H9 (cell line): ENCODE measurements around the gene ANKRD29. TPM values are rescaled to one million over a fixed set of nuclear protein-coding genes. Genes with fewer than 3 reads are reported as not detected.

Experiments used
- DNase-seq: peaks from one replicate; pipeline ENCODE4 v3.0.0-alpha.2; 2017
- H2AFZ ChIP-seq: one replicate; pipeline ENCODE4 v1.6.1; 2013; ENCODE audit warnings: mild to moderate bottlenecking, low read length, control low read depth, moderate library complexity
- H2AK5ac ChIP-seq: 2 replicates; pipeline ENCODE4 v1.6.1; 2013; ENCODE audit warnings: low read length, control low read depth, mixed read lengths; ENCODE audit not compliant: insufficient read length
- H2BK120ac ChIP-seq: one replicate; pipeline ENCODE4 v1.6.1; 2013; ENCODE audit warnings: low read depth, mild to moderate bottlenecking, low read length, control low read depth, inconsistent platforms; ENCODE audit not compliant: poor library complexity, severe bottlenecking
- H2BK12ac ChIP-seq: 2 replicates; pipeline ENCODE4 v1.6.1; 2013; ENCODE audit warnings: low read length, control low read depth, mixed read lengths, low read depth; ENCODE audit not compliant: insufficient read length
- H2BK15ac ChIP-seq: 2 replicates; pipeline ENCODE4 v1.6.1; 2013; ENCODE audit warnings: low read depth, low read length, control low read depth
- H2BK20ac ChIP-seq: one replicate; pipeline ENCODE4 v1.6.1; 2013; ENCODE audit warnings: low read depth, mild to moderate bottlenecking, low read length, control low read depth, inconsistent platforms; ENCODE audit not compliant: poor library complexity, severe bottlenecking
- H2BK5ac ChIP-seq: 2 replicates; pipeline ENCODE4 v1.6.1; 2013; ENCODE audit warnings: low read length, control low read depth, mixed read lengths; ENCODE audit not compliant: insufficient read length
- H3K14ac ChIP-seq: 2 replicates; pipeline ENCODE4 v1.6.1; 2013; ENCODE audit warnings: low read length, control low read depth; ENCODE audit not compliant: insufficient read depth
- H3K18ac ChIP-seq: 2 replicates; pipeline ENCODE4 v1.6.1; 2013; ENCODE audit warnings: low read depth, mild to moderate bottlenecking, mixed read lengths, low read length, control low read depth; ENCODE audit not compliant: insufficient read length
- H3K23ac ChIP-seq: 2 replicates; pipeline ENCODE4 v1.6.1; 2013; ENCODE audit warnings: low read length, control low read depth, mixed read lengths, low read depth; ENCODE audit not compliant: insufficient read length
- H3K23me2 ChIP-seq: 2 replicates; pipeline ENCODE4 v1.6.1; 2013; ENCODE audit warnings: low read depth, mild to moderate bottlenecking, mixed read lengths, low read length, control low read depth; ENCODE audit not compliant: insufficient read length, poor library complexity, severe bottlenecking
- H3K27ac ChIP-seq: 2 replicates; pipeline ENCODE4 v1.5.1; 2013; ENCODE audit warnings: low read length, control low read depth, mixed read lengths, low read depth; ENCODE audit not compliant: insufficient read length
- H3K27me3 ChIP-seq: 2 replicates; pipeline ENCODE4 v1.6.1; 2013; ENCODE audit warnings: low read length, control low read depth, inconsistent platforms; ENCODE audit not compliant: insufficient read depth
- H3K4ac ChIP-seq: 2 replicates; pipeline ENCODE4 v1.6.1; 2013; ENCODE audit warnings: low read depth, mild to moderate bottlenecking, control low read depth, inconsistent platforms, low read length, moderate library complexity
- H3K4me1 ChIP-seq: 2 replicates; pipeline ENCODE4 v1.6.1; 2013; ENCODE audit warnings: low read length, control low read depth, inconsistent platforms; ENCODE audit not compliant: insufficient read depth
- H3K4me2 ChIP-seq: 2 replicates; pipeline ENCODE4 v1.6.1; 2013; ENCODE audit warnings: low read length, control low read depth, mixed read lengths; ENCODE audit not compliant: insufficient read length, insufficient read depth
- H3K56ac ChIP-seq: 2 replicates; pipeline ENCODE4 v1.6.1; 2013; ENCODE audit warnings: low read depth, mild to moderate bottlenecking, mixed read lengths, low read length, control low read depth; ENCODE audit not compliant: insufficient read length
- H3K79me1 ChIP-seq: 2 replicates; pipeline ENCODE4 v1.6.1; 2013; ENCODE audit warnings: low read depth, mild to moderate bottlenecking, moderate library complexity, low read length, control low read depth, inconsistent platforms; ENCODE audit not compliant: insufficient read depth, poor library complexity, severe bottlenecking
- H3K79me2 ChIP-seq: 2 replicates; pipeline ENCODE4 v1.6.1; 2013; ENCODE audit warnings: low read length, control low read depth, inconsistent platforms; ENCODE audit not compliant: insufficient read depth
- H3K9ac ChIP-seq: 2 replicates; pipeline ENCODE4 v1.6.1; 2013; ENCODE audit warnings: low read length, control low read depth, mixed read lengths; ENCODE audit not compliant: insufficient read length; ENCODE audit errors: extremely low read depth
- H3K9me3 ChIP-seq: one replicate; pipeline ENCODE4 v1.6.1; 2013; ENCODE audit warnings: low read depth, low read length, inconsistent platforms; ENCODE audit not compliant: control insufficient read depth
- H3T11ph ChIP-seq: one replicate; pipeline ENCODE4 v1.6.1; 2013; ENCODE audit warnings: mild to moderate bottlenecking, low read length, control low read depth, inconsistent platforms
- H4K20me1 ChIP-seq: one replicate; pipeline ENCODE4 v1.6.1; 2013; ENCODE audit not compliant: control insufficient read depth, insufficient read length, insufficient read depth
- H4K5ac ChIP-seq: 2 replicates; pipeline ENCODE4 v1.6.1; 2013; ENCODE audit warnings: low read depth, mild to moderate bottlenecking, mixed read lengths, low read length, control low read depth; ENCODE audit not compliant: insufficient read length
- H4K8ac ChIP-seq: replicated peaks from 2 replicates; pipeline ENCODE4 v1.6.1; 2013; ENCODE audit warnings: low read length, control low read depth, mixed read lengths, low read depth; ENCODE audit not compliant: insufficient read length
- H4K91ac ChIP-seq: 2 replicates; pipeline ENCODE4 v1.6.1; 2013; ENCODE audit warnings: low read depth, mild to moderate bottlenecking, moderate library complexity, mixed read lengths, low read length, control low read depth; ENCODE audit not compliant: insufficient read length
- H3K27ac Mint-ChIP-seq, 3 experiments: 2 replicates in 2 of 3; 3 replicates in 1 of 3; pipeline ENCODE4 v1.8.0; 2020 to 2021; ENCODE audit warnings: mixed read lengths in 3 of 3, mild to moderate bottlenecking in 1 of 3, moderate library complexity in 1 of 3
- H3K27me3 Mint-ChIP-seq: 2 replicates; pipeline ENCODE4 v1.8.0; 2021; ENCODE audit warnings: low read depth, mild to moderate bottlenecking, moderate library complexity, mixed read lengths
- H3K36me3 Mint-ChIP-seq, 3 experiments: 2 replicates in 2 of 3; 3 replicates in 1 of 3; pipeline ENCODE4 v1.8.0; 2020 to 2021; ENCODE audit warnings: low read depth in 3 of 3, mixed read lengths in 3 of 3; ENCODE audit not compliant: insufficient read depth in 1 of 3
- H3K4me1 Mint-ChIP-seq, 2 experiments: 2 replicates each; pipeline ENCODE4 v1.8.0; 2020; ENCODE audit warnings: mixed read lengths in 2 of 2
- H3K4me3 Mint-ChIP-seq, 2 experiments: 2 replicates in 1 of 2; 3 replicates in 1 of 2; pipeline ENCODE4 v1.8.0; 2020 to 2021; ENCODE audit warnings: mild to moderate bottlenecking in 2 of 2, mixed read lengths in 2 of 2, moderate library complexity in 1 of 2
- H3K9me3 Mint-ChIP-seq, 2 experiments: 2 replicates in 1 of 2; 3 replicates in 1 of 2; pipeline ENCODE4 v1.8.0; 2020; ENCODE audit warnings: mild to moderate bottlenecking in 2 of 2, mixed read lengths in 2 of 2, moderate library complexity in 1 of 2
- whole genome bisulfite sequencing: extraction: QIAGEN DNeasy Blood & Tissue Kit; methylation state at CpG from one replicate; pipeline ENCODE4 v1.1.7; 2013; ENCODE audit warnings: missing lambda C conversion rate, low lambda C conversion rate, mixed read lengths; ENCODE audit not compliant: insufficient read length; ENCODE audit errors: extremely low coverage; 5-methylcytosine and 5-hydroxymethylcytosine counted together
- total RNA-seq: library from RNA; stranded (reverse); gene quantifications from 2 replicates; pipeline ENCODE4 v1.2.1, GENCODE V29; 2021
- TF ChIP-seq, protein P1 (sequence below): fragments of 200-600 bp; sonication (generic); conservative IDR thresholded peaks from 3 replicates; pipeline ENCODE4 v1.8.0; 2021; ENCODE audit warnings: antibody characterized with exemption, mild to moderate bottlenecking

The ANKRD29 gene
- total RNA-seq, 1 experiment from 2014 or later, result 2.1 TPM

- Mint-ChIP-seq H3K4me1 (peaks cover 12 to 15% of the 10 kb centered on the region in 2 experiments), H3K36me3 (no peaks in the 10 kb centered on the region), H3K27me3 (peaks cover 2% of the 10 kb centered on the region; the same call in 1 of the 2 replicates), H3K27ac (no peak overlapping the region), H3K4me3 (no peak overlapping the region), H3K9me3 (no peaks in the 10 kb centered on the region)
- Histone ChIP-seq H3K27me3 (no peaks in the 10 kb centered on the region), H3K4me1 (peaks cover 5% of the 10 kb centered on the region; the same call in 1 of the 2 replicates), H3K27ac (no peak overlapping the region), H2BK20ac (no peak overlapping the region), H3K4ac (no peak overlapping the region), H2BK5ac (no peak overlapping the region), H3K23me2 (no peaks in the 10 kb centered on the region), H2BK120ac (no peak overlapping the region), H4K8ac (no peak overlapping the region), H3K9ac (no peak overlapping the region), H4K20me1 (no peaks in the 10 kb centered on the region), H2AK5ac (no peak overlapping the region), H2BK15ac (no peak overlapping the region), H2BK12ac (no peak overlapping the region), H4K91ac (no peak overlapping the region), H2AFZ (no peak overlapping the region), H3K79me2 (no peaks in the 10 kb centered on the region), H3K14ac (no peak overlapping the region), H3K56ac (no peak overlapping the region), H3K18ac (no peak overlapping the region), H3T11ph (no peak overlapping the region), H3K4me2 (no peak overlapping the region), H3K9me3 (no peaks in the 10 kb centered on the region), H4K5ac (no peak overlapping the region), H3K79me1 (no peaks in the 10 kb centered on the region), H3K23ac (no peak overlapping the region)
- no peak for DNase-seq
- TF ChIP-seq, protein P1, sequence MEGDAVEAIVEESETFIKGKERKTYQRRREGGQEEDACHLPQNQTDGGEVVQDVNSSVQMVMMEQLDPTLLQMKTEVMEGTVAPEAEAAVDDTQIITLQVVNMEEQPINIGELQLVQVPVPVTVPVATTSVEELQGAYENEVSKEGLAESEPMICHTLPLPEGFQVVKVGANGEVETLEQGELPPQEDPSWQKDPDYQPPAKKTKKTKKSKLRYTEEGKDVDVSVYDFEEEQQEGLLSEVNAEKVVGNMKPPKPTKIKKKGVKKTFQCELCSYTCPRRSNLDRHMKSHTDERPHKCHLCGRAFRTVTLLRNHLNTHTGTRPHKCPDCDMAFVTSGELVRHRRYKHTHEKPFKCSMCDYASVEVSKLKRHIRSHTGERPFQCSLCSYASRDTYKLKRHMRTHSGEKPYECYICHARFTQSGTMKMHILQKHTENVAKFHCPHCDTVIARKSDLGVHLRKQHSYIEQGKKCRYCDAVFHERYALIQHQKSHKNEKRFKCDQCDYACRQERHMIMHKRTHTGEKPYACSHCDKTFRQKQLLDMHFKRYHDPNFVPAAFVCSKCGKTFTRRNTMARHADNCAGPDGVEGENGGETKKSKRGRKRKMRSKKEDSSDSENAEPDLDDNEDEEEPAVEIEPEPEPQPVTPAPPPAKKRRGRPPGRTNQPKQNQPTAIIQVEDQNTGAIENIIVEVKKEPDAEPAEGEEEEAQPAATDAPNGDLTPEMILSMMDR, result no peak
- WGBS, result no CpG with 5 or more reads among the region's 3 CpGs
Measured at GRCh38 chr18:23634692-23635091, 28.0 kb downstream of the ANKRD29 start.
